Measurements from ENCODE around the gene ADTRP. TPM values are rescaled to one million over a fixed set of nuclear protein-coding genes. Genes with fewer than 3 reads are reported as not detected.

ADTRP gene, protein sequence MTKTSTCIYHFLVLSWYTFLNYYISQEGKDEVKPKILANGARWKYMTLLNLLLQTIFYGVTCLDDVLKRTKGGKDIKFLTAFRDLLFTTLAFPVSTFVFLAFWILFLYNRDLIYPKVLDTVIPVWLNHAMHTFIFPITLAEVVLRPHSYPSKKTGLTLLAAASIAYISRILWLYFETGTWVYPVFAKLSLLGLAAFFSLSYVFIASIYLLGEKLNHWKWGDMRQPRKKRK
- not detected for polyA plus RNA-seq

DNA sequence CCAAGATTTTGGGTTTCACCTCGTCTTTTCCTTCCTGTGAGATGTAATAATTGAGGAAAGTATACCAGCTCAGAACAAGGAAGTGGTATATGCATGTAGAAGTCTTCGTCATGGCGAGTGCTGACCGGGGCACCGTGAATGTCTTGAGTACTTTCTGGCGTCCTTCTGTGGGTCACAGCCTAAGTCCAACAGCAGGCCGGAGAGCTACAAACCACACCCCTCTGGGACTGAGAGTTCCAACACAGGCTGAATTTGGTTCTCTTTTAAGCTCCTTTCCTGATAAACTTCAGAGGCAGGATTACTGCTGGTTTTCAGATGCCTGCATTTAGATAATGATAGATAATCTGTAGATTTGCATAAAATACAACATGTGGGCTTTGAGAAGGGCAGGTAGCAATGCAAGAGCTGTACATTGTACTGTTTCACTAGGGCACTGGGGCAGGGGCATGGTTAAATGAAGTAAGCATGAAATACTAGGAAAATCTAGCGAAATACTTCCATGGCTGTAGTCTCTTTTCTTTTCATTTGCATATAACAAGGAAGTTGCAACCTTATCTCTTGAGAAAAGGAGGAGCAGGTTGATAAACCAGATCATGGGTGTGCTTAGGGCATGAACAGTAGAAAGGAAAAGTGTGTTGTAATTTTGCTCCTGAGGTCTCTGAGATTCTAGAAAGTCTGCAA, at the start of gene ADTRP:
Gene ADTRP, minus strand, starts transcription at position 156 of the 681 bp plus-strand sequence. Its CDS starts 44 bp downstream, at position 112.
- no peak within 1 kb of the TSS for H3K27ac Mint-ChIP-seq
- no peaks in the 10 kb centered on the region for H3K36me3 Mint-ChIP-seq
- no peak within 1 kb of the TSS for H3K4me3 Mint-ChIP-seq

DNA sequence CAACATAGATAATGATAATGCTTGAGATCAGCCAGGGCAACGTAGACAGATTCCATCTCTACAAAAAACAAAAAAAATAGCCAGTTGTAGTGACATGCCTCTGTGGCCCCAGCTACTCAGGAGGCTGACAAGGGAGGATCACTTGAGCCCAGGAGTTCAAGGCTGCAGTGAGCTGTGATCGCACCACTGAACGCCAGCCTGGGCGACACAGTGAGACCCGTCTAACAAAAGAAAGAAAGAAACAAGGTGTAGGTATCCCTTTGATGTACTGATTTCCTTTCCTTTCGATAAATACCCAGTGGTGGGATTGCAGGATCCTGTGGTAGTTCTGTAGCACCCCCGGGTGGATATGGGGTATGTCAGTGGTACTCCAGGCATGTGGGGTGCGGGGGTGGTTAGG, 48.2 kb upstream of the ADTRP start:
- DNase-seq: no peak
- no peaks in the 10 kb centered on the region for H3K36me3 Mint-ChIP-seq
- no peak overlapping the region for H3K4me3 Mint-ChIP-seq
- no peaks in the 10 kb centered on the region for H3K4me1 Mint-ChIP-seq
- peaks cover 2 to 12% (median 11%) of the 10 kb centered on the region in 3 donors for H3K27me3 Mint-ChIP-seq (ENCODE audit: low read depth in 3 of 3)
- H3K27ac Mint-ChIP-seq: no peak overlapping the region
- H3K9me3 Mint-ChIP-seq: no peaks in the 10 kb centered on the region

More for the DNA sequence above, at the start of gene ADTRP:
- H3K9me3 Mint-ChIP-seq: peaks cover 0 to 3% (median 0%) of the 10 kb centered on the region in 6 donors
- H3K4me1 Mint-ChIP-seq: no peaks in the 10 kb centered on the region
- no peak for DNase-seq
- H3K27me3 Mint-ChIP-seq (ENCODE audit: low read depth in 3 of 3): peaks cover 2 to 3% (median 3%) of the 10 kb centered on the region in 3 donors

DNA sequence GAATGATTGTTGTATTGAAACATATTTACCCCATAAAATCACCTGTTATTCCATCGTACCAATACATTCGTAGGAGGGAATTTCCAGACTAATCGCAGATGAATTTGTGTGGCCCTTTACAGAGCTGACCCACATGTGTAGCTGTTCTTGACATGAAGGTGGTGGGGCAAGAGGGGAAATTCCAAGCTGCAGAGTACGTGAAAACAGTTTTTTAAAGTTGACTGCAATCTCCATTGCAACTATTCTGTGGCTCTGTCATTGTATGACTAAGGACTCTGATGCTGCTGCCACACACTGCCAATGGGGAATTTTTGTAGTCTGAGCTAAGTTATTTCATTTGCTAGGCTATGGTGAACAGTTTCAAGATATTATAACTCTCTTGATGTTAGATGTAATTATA, 46.4 kb upstream of the ADTRP start:
- Mint-ChIP-seq H3K9me3 (no peaks in the 10 kb centered on the region), H3K4me3 (no peak overlapping the region), H3K4me1 (no peaks in the 10 kb centered on the region), H3K36me3 (no peaks in the 10 kb centered on the region), H3K27ac (no peak overlapping the region), H3K27me3 (ENCODE audit: low read depth in 3 of 3) (peaks cover 2 to 13% (median 2%) of the 10 kb centered on the region in 3 donors)
- no peak for DNase-seq

DNA sequence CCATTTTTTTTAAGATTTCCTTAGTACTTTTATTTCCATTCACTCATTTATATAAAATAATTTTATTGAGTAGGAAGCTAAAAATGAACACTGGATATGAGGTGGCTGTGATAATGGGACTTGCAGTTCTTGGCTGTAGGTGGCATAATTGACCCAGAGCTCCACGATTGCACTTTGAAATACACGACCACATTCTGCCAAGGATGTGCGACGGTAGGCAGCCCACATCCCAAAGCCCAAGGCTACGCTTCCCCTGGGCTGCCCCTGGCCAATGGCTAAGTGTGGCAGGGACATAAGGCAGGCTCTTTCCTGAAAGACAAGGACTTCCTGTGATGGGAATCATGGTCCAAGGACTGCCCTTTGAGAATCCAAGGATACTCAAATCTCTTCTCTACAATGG, 43.7 kb upstream of the ADTRP start:
- peak in 2 of 3 donors; percentile 1 for DNase-seq
- H3K4me3 Mint-ChIP-seq: no peak overlapping the region
- H3K9me3 Mint-ChIP-seq: no peaks in the 10 kb centered on the region
- no peak overlapping the region for H3K27ac Mint-ChIP-seq
- H3K4me1 Mint-ChIP-seq: no peaks in the 10 kb centered on the region
- no peaks in the 10 kb centered on the region for H3K36me3 Mint-ChIP-seq
- H3K27me3 Mint-ChIP-seq (ENCODE audit: low read depth in 3 of 3): peaks cover 0 to 7% (median 2%) of the 10 kb centered on the region in 3 donors

DNA sequence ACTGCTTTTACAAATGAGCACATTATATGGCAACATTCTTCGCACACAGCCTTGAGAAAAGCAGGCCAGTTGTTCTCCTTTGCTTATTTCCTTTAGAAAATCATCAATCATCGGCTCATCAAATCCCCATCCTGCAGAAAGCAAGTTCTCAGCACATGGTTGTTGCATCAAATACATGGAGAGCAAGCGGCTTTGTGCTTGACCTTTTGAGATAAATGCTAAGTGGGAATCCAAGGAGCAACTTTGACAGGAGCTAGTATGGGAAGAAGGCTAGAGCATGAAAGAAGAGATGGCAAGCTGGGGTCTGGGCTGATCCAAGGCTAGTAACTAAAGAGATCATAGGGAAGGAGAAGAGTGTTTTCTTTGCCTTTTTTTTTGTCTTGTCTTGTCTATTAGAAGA, 43.2 kb upstream of the ADTRP start:
- no peaks in the 10 kb centered on the region for H3K9me3 Mint-ChIP-seq
- no peak overlapping the region for H3K4me3 Mint-ChIP-seq
- no peak for DNase-seq
- H3K36me3 Mint-ChIP-seq: no peaks in the 10 kb centered on the region
- peaks cover 0 to 7% (median 2%) of the 10 kb centered on the region in 3 donors for H3K27me3 Mint-ChIP-seq (ENCODE audit: low read depth in 3 of 3)
- no peak overlapping the region for H3K27ac Mint-ChIP-seq
- no peaks in the 10 kb centered on the region for H3K4me1 Mint-ChIP-seq

DNA sequence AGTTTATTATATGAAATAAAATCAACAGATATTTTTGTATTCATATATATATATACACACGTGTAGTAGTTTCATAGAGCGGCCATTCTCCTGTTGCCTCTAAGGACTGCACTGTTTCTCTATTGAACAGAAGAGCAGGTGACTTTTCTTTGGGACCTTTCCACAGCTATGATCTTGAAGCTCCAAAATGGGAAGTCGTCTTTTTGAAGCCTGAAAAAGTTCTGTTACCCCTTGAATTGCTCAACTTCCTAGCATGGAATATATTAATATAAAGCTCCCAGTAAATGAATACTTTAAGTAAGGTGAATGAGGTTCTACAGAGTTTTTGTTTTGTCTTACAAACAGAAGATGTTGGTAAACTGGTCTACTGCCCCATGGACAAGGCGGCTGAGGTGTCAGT, 42.2 kb upstream of the ADTRP start:
- peaks cover 0 to 7% (median 2%) of the 10 kb centered on the region in 3 donors for H3K27me3 Mint-ChIP-seq (ENCODE audit: low read depth in 3 of 3)
- H3K4me3 Mint-ChIP-seq: no peak overlapping the region
- H3K36me3 Mint-ChIP-seq: no peaks in the 10 kb centered on the region
- H3K27ac Mint-ChIP-seq: no peak overlapping the region
- no peaks in the 10 kb centered on the region for H3K4me1 Mint-ChIP-seq
- no peak for DNase-seq
- no peaks in the 10 kb centered on the region for H3K9me3 Mint-ChIP-seq

DNA sequence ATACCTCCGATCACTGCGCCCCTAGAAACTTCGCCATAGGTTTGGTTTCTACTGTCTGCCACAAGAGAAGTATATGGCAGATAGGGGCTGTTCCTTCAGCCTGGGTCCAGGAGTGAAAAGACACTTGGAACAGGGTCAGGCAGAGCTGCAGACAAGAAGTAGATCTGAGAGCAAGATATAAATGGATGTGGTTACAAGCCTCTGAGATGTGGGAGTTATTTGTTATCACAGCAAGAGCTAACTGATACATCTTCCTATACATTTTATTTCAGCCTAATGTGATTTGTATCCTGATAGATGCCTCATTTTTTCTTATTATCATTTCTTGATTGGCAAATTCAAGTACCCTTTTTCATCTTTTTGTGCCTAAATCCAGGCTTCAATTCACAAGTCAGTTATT, 40.9 kb upstream of the ADTRP start:
- no peaks in the 10 kb centered on the region for H3K9me3 Mint-ChIP-seq
- H3K27ac Mint-ChIP-seq: no peak overlapping the region
- no peaks in the 10 kb centered on the region for H3K4me1 Mint-ChIP-seq
- no peak for DNase-seq
- H3K4me3 Mint-ChIP-seq: no peak overlapping the region
- H3K36me3 Mint-ChIP-seq: no peaks in the 10 kb centered on the region
- peaks cover 0 to 9% (median 2%) of the 10 kb centered on the region in 3 donors for H3K27me3 Mint-ChIP-seq (ENCODE audit: low read depth in 3 of 3)

DNA sequence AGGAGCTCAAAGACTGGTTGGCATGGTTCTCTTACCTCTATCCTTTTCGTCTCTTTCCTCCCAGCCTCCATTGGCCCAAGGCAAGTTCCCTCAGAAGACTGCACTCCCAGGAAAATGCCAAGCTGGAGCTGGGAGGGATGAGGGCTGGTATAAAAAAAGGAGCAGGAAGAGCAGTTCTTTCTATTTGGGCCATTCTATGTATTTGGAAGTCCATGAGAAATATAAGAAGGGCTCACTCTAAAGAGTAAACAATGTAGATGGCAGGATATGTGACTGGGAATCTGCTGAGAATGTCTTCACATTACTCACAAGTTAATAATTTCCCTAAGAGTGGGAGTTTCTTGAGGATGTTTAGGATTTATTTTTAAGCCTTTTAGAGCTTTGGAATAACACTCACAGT, 36.6 kb upstream of the ADTRP start:
- no peaks in the 10 kb centered on the region for H3K4me1 Mint-ChIP-seq
- no peak overlapping the region for H3K27ac Mint-ChIP-seq
- no peak for DNase-seq
- no peak overlapping the region for H3K4me3 Mint-ChIP-seq
- H3K27me3 Mint-ChIP-seq (ENCODE audit: low read depth in 3 of 3): peaks cover 0 to 16% (median 0%) of the 10 kb centered on the region in 3 donors
- H3K36me3 Mint-ChIP-seq: no peaks in the 10 kb centered on the region
- H3K9me3 Mint-ChIP-seq: no peaks in the 10 kb centered on the region

DNA sequence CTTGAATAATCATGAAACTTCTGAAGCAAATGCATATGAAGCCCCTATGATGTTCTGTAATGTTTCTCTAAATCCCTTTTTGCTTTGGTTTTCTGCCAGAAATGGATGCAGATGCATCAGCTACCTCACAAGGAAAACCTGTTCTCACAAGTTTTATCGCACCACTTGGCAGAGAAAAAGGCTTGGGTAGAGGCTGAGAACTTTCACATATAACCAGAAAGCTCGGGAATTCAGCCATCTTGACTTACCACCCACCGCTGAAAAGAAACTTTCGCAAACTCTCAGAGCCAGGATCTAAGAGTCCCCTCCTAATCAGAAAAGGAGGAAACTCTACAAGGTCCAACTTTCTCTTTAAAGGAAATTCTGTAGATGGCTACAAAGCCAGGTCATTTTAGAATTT, 36.2 kb upstream of the ADTRP start:
- Mint-ChIP-seq H3K4me1 (no peaks in the 10 kb centered on the region), H3K36me3 (no peaks in the 10 kb centered on the region), H3K27me3 (ENCODE audit: low read depth in 3 of 3) (peaks cover 0 to 16% (median 0%) of the 10 kb centered on the region in 3 donors), H3K27ac (no peak overlapping the region), H3K4me3 (no peak overlapping the region), H3K9me3 (no peaks in the 10 kb centered on the region)
- no peak for DNase-seq

DNA sequence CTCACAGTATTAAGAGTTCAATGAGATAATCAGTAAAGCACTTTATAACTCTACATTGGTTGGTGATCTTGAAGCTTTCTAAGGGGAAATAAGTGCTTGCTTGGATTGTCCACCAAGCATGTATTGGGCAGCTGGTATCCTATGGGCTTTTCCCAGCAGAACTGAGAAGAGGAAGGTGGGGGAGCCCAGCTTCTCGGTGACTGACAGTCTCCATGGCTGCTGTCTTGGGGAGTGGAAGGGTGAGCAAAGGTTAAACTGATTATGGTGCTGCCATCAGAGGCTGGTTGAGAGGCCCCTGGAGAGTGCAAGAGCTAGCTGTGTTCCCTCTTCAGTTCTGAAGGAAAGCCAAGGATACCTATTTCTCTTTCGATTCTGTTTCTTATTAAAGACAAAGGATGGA, 35.5 kb upstream of the ADTRP start:
- Mint-ChIP-seq H3K36me3 (no peaks in the 10 kb centered on the region), H3K27ac (no peak overlapping the region), H3K4me3 (no peak overlapping the region), H3K27me3 (ENCODE audit: low read depth in 3 of 3) (peaks cover 0 to 12% (median 0%) of the 10 kb centered on the region in 3 donors), H3K4me1 (no peaks in the 10 kb centered on the region), H3K9me3 (no peaks in the 10 kb centered on the region)
- DNase-seq: no peak

DNA sequence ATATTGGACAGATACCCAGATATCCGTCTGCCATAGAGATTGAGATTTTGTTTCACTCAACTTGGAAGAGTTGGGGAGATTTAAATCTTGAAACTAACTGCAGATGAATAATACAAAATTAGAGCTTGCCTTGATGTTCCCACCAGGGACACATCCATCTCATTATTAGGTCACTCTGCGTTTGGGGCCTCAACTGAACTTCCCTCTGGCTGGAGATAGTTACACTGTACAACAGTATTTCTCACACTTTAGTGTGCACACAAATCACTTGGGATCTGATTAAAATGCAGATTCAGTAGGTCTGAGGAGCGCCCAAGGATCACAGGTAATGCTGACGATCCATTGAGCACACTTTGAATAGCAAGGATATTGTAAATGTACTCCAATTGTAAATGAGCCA, 35.0 kb upstream of the ADTRP start:
- Mint-ChIP-seq H3K27me3 (ENCODE audit: low read depth in 3 of 3) (peaks cover 0 to 14% (median 0%) of the 10 kb centered on the region in 3 donors), H3K9me3 (no peaks in the 10 kb centered on the region), H3K36me3 (no peaks in the 10 kb centered on the region), H3K4me1 (no peaks in the 10 kb centered on the region), H3K27ac (no peak overlapping the region), H3K4me3 (no peak overlapping the region)
- no peak for DNase-seq

DNA sequence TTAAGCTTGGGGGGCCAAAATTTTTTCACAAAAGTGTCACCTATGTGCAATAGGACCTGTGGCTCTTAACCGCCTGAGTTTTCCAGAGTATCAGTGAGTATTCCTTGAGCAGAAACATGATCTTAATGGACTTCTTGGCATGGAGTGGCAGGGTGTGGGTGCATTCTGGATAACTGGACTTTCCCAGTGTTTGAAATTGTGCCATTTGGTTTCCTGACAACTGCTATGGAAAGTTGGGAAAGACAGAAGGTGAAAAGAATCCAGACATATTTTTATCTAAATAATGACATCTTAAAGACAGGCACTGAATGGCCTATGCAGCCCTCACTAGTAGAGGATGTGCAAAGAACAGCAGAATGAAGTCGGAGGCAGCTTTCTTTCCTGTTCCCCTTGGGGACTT, 34.3 kb upstream of the ADTRP start:
- no peaks in the 10 kb centered on the region for H3K4me1 Mint-ChIP-seq
- peaks cover 0 to 17% (median 0%) of the 10 kb centered on the region in 3 donors for H3K27me3 Mint-ChIP-seq (ENCODE audit: low read depth in 3 of 3)
- H3K9me3 Mint-ChIP-seq: no peaks in the 10 kb centered on the region
- no peak for DNase-seq
- H3K36me3 Mint-ChIP-seq: no peaks in the 10 kb centered on the region
- H3K4me3 Mint-ChIP-seq: no peak overlapping the region
- H3K27ac Mint-ChIP-seq: no peak overlapping the region

DNA sequence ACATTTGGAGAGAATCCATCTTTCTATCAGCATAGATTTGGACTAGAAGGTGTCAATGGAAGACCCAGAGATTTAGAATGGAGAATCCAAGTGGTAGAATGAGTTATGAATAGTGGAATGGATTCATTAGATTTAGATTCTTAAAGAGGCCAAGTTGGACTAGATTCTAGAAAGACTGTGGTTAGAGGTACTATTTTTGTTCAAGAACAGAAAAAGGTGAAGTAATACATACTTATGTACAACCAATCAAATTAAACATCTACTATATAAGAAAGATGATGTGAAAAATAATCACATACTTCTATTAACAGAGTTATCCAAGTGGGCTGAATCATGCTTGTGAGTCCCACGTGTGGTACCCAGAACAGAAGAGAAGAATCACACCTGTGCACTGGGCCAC, 33.8 kb upstream of the ADTRP start:
- no peak for DNase-seq
- H3K27me3 Mint-ChIP-seq (ENCODE audit: low read depth in 3 of 3): peaks cover 0 to 19% (median 0%) of the 10 kb centered on the region in 3 donors
- H3K27ac Mint-ChIP-seq: no peak overlapping the region
- no peak overlapping the region for H3K4me3 Mint-ChIP-seq
- no peaks in the 10 kb centered on the region for H3K9me3 Mint-ChIP-seq
- H3K4me1 Mint-ChIP-seq: no peaks in the 10 kb centered on the region
- no peaks in the 10 kb centered on the region for H3K36me3 Mint-ChIP-seq

DNA sequence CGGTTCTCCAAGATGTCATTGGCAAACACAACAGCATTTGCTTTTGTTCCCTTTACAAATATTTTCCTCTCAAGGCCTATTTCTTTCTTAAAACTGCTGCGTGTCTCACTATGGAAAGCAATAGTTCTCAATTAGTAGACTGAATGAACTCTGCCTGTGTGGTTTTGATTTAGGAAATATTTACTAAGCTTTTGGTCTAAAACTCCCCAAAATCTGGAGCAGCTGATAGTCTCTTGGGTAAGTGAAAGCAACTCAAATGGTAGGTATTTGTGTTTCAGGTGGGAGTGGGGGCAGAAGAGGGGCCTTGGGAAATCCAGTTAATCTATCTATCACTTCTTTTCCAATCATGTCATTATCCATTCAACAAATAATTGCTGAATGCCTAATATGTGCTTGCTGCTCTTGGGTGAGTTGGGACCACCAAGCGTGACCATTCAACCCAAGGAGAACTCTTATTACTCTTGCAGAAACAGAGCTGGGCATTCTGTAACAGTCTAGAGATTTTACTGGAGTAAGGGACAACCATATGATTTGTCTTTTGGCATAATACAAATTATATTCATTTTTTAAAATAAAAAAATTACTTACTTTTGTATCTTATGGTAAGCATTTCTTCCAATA, 33.2 kb upstream of the ADTRP start:
- no peak for DNase-seq
- H3K4me1 Mint-ChIP-seq: no peaks in the 10 kb centered on the region
- H3K27me3 Mint-ChIP-seq (ENCODE audit: low read depth in 3 of 3): peaks cover 0 to 19% (median 0%) of the 10 kb centered on the region in 3 donors
- no peaks in the 10 kb centered on the region for H3K9me3 Mint-ChIP-seq
- H3K36me3 Mint-ChIP-seq: no peaks in the 10 kb centered on the region
- H3K27ac Mint-ChIP-seq: no peak overlapping the region
- H3K4me3 Mint-ChIP-seq: no peak overlapping the region
